H1 (cell line): ENCODE results near the gene MSI2.

Source experiments
- CBX8 ChIP-seq: fragments of 300-800, 300-1000 bp; sonication (generic); IDR thresholded peaks from 2 replicates; pipeline ENCODE4 v1.7.1; 2016; ENCODE audit warnings: low read depth, low read length, borderline replicate concordance
- CTCF ChIP-seq, 3 experiments: IDR thresholded peaks; 1 replicate in 2 of 3; 2 replicates in 1 of 3; pipeline versions ENCODE4 v1.5.1 to v1.6.1; 2011; ENCODE audit warnings: low read length in 3 of 3, mild to moderate bottlenecking in 3 of 3, inconsistent platforms in 2 of 3, low read depth in 1 of 3, moderate library complexity in 1 of 3; ENCODE audit not compliant: insufficient read depth in 1 of 3; ENCODE audit errors: control extremely low read depth in 1 of 3
- SIN3A ChIP-seq, 2 experiments: IDR thresholded peaks in 1 of 2; conservative IDR thresholded peaks in 1 of 2; 2 replicates each; pipeline ENCODE4 v1.6.1; 2011 to 2012; ENCODE audit warnings: low read length in 2 of 2, improper control_type of control experiment in 1 of 2, low read depth in 1 of 2, mild to moderate bottlenecking in 1 of 2

GRCh38 chr17:57672971-57673370 is 416.6 kb downstream of the MSI2 start:
- TF ChIP-seq CTCF (IDR thresholded peaks at IDR 0.05; ENCODE audit: control extremely low read depth in 1 of 3, insufficient read depth in 1 of 3, low read depth in 1 of 3, low read length in 3 of 3) (no peak), SIN3A (conservative IDR thresholded peaks at IDR 0.05 in 1 of 2, IDR thresholded peaks at IDR 0.05 in 1 of 2; ENCODE audit: low read depth in 1 of 2, low read length in 2 of 2) (no peak), CBX8 (no peak)
